ENCODE data around the gene ARID4A. TPM values are rescaled to one million over a fixed set of nuclear protein-coding genes. Genes with fewer than 3 reads are reported as not detected.

Gene ARID4A
- total RNA-seq, 1 donor: 12.2 TPM

DNA sequence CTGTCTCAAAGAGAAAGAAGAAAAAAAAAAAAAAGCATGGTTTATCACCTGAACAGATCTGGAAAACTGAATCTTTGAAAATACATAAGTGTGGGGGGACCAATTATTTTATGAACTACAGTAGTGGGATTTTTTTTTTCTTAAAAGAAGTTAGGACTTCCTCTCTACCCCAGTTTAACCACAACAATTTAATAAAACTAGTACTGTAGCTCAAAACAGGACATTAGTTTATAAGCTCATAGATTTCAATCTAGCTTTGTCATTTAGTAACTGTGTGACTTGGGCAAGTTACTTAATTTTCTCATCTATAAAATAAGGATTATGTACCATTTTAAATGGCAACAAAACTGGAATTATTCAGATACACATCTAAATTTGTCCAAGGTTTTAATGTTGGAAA is 23.5 kb upstream of the ARID4A start:
- DNase-seq (ENCODE audit: low read depth): no peak
- H3K4me3 ChIP-seq (ENCODE audit: low read depth, low read length): no peak overlapping the region
- TF ChIP-seq, protein P1, sequence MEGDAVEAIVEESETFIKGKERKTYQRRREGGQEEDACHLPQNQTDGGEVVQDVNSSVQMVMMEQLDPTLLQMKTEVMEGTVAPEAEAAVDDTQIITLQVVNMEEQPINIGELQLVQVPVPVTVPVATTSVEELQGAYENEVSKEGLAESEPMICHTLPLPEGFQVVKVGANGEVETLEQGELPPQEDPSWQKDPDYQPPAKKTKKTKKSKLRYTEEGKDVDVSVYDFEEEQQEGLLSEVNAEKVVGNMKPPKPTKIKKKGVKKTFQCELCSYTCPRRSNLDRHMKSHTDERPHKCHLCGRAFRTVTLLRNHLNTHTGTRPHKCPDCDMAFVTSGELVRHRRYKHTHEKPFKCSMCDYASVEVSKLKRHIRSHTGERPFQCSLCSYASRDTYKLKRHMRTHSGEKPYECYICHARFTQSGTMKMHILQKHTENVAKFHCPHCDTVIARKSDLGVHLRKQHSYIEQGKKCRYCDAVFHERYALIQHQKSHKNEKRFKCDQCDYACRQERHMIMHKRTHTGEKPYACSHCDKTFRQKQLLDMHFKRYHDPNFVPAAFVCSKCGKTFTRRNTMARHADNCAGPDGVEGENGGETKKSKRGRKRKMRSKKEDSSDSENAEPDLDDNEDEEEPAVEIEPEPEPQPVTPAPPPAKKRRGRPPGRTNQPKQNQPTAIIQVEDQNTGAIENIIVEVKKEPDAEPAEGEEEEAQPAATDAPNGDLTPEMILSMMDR (IDR thresholded peaks at IDR 0.05; ENCODE audit: insufficient read depth, low read length): no peak

DNA sequence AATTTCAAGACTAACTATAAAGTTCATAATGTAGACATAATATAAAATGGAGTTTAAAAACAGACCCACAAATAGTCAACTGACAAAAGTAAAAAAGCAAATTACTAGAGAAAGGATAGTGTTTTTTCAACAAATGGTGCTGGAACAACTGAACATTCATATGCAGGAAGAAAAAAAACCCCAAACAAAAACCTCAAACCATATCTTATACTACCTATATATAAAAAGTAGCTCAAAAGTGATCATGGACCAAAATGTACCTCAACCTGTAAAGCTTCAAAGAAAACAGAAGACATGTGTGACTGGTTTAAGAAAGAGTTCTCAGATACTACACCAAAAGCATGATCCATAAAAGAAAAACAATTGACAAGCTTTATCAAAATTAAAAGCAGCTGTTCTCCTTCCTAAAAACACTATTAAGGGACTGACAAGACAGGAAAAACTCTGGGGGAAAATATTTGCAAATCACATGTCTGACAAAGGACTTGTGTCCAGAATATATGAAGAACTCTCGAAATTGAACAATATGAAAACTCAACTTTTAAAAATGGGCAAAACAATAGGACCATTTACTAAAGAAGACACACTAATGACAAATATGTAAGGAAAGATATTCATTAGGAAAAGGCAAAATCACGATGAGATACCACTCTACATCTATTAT is 22.7 kb upstream of the ARID4A start:
- no peak overlapping the region for H3K4me3 ChIP-seq (ENCODE audit: low read depth, low read length)
- no peak for DNase-seq (ENCODE audit: low read depth)
- TF ChIP-seq, protein P1 (IDR thresholded peaks at IDR 0.05; ENCODE audit: insufficient read depth, low read length): no peak

GRCh38 chr14:58276208-58276607 is 22.1 kb upstream of the ARID4A start:
- no peak for DNase-seq (ENCODE audit: low read depth)
- TF ChIP-seq, protein P1 (IDR thresholded peaks at IDR 0.05; ENCODE audit: insufficient read depth, low read length): no peak
- H3K4me3 ChIP-seq (ENCODE audit: low read depth, low read length): no peak overlapping the region

DNA sequence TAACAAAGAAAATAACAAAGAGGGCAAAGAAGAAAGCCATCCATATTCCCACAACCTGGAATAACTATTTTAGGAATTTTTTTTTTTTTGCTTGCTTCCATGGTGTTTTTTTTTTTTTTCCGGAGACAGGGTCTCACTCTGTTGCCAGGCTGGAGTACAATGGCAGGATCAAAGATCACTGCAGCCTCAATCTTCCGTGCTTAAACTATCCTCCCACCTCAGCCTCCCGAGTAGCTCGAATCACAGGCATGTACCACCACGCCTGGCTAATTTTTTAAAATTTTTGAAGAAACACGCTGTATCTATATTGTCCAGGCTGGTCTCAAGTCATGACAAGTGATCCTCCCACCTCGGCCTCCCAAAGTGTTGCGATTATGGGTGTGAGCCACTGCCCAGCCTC is 20.2 kb upstream of the ARID4A start:
- TF ChIP-seq, protein P1 (IDR thresholded peaks at IDR 0.05; ENCODE audit: insufficient read depth, low read length): no peak

GRCh38 chr14:58280954-58281787 is 17.2 kb upstream of the ARID4A start:
- DNase-seq (ENCODE audit: low read depth): peak; percentile 92
- H3K4me3 ChIP-seq (ENCODE audit: low read depth, low read length): no peak overlapping the region
- TF ChIP-seq, protein P1 (IDR thresholded peaks at IDR 0.05; ENCODE audit: insufficient read depth, low read length): no peak

More for the DNA sequence above, 20.2 kb upstream of the ARID4A start:
- H3K4me3 ChIP-seq (ENCODE audit: low read depth, low read length): no peak overlapping the region
- no peak for DNase-seq (ENCODE audit: low read depth)

GRCh38 chr14:58281969-58282368 is 16.4 kb upstream of the ARID4A start:
- no peak overlapping the region for H3K4me3 ChIP-seq (ENCODE audit: low read depth, low read length)
- TF ChIP-seq, protein P1 (IDR thresholded peaks at IDR 0.05; ENCODE audit: insufficient read depth, low read length): no peak
- no peak for DNase-seq (ENCODE audit: low read depth)

Data from fibroblast of the aortic adventitia (primary cell).